Ishikawa (cell line): ENCODE measurements around the gene TTF1.

Experiments
- CEBPB ChIP-seq: IDR thresholded peaks from 2 replicates; pipeline ENCODE4 v1.6.1; 2012
- CREB1 ChIP-seq: IDR thresholded peaks from 2 replicates; pipeline ENCODE4 v1.6.1; 2012; ENCODE audit warnings: low read depth
- EGR1 ChIP-seq: IDR thresholded peaks from 2 replicates; pipeline ENCODE4 v1.6.1; 2012
- EP300 ChIP-seq: IDR thresholded peaks from 2 replicates; pipeline ENCODE4 v1.6.1; 2012; ENCODE audit warnings: borderline replicate concordance
- FOXM1 ChIP-seq: IDR thresholded peaks from 2 replicates; pipeline ENCODE4 v1.6.1; 2012; ENCODE audit warnings: low read depth, borderline replicate concordance
- NFIC ChIP-seq: IDR thresholded peaks from 2 replicates; pipeline ENCODE4 v1.6.1; 2012
- RAD21 ChIP-seq: IDR thresholded peaks from 2 replicates; pipeline ENCODE4 v1.6.1; 2012; ENCODE audit warnings: low read depth
- TAF1 ChIP-seq: IDR thresholded peaks from 2 replicates; pipeline ENCODE4 v1.6.1; 2012; ENCODE audit warnings: low read depth, mild to moderate bottlenecking
- TCF12 ChIP-seq: IDR thresholded peaks from 2 replicates; pipeline ENCODE4 v1.6.1; 2012; ENCODE audit warnings: low read depth
- TEAD4 ChIP-seq: IDR thresholded peaks from 2 replicates; pipeline ENCODE4 v1.6.1; 2012
- YY1 ChIP-seq: IDR thresholded peaks from 2 replicates; pipeline ENCODE4 v1.6.1; 2012; ENCODE audit warnings: low read depth
- ZBTB7A ChIP-seq: IDR thresholded peaks from 2 replicates; pipeline ENCODE4 v1.6.1; 2012; ENCODE audit warnings: low read depth
- TF ChIP-seq, protein P1 (sequence below): IDR thresholded peaks from 2 replicates; pipeline ENCODE4 v1.6.1; 2012
- TF ChIP-seq, protein P2 (sequence below): IDR thresholded peaks from 2 replicates; pipeline ENCODE4 v1.6.1; 2012; ENCODE audit warnings: low read depth, mild to moderate bottlenecking
- TF ChIP-seq, protein P3 (sequence below): IDR thresholded peaks from 2 replicates; pipeline ENCODE4 v1.6.1; 2012

TTF1 gene

DNA sequence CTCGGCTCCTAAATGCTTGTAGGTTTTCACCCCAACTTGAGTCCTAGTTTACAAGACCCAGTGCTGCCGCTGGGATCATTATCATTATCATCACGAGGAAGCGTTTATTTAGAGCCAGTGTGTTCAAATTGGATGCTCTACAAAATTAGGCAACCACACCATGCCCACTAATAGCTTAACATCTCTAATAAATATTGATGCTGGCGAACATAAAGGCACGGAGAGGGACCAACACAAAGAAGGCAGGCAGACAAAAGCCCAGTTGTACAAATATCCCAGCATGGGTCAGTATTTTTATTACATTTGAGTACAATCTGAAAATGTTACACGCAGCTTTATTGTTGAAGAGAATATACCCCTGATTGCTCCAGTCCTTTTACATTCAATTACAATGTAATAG lies 8.1 kb upstream of the TTF1 start:
- no peak for TF ChIP-seq YY1
- no peak for TF ChIP-seq EGR1
- no peak for TF ChIP-seq TEAD4
- TF ChIP-seq, protein P1, sequence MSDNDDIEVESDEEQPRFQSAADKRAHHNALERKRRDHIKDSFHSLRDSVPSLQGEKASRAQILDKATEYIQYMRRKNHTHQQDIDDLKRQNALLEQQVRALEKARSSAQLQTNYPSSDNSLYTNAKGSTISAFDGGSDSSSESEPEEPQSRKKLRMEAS, result no peak

DNA sequence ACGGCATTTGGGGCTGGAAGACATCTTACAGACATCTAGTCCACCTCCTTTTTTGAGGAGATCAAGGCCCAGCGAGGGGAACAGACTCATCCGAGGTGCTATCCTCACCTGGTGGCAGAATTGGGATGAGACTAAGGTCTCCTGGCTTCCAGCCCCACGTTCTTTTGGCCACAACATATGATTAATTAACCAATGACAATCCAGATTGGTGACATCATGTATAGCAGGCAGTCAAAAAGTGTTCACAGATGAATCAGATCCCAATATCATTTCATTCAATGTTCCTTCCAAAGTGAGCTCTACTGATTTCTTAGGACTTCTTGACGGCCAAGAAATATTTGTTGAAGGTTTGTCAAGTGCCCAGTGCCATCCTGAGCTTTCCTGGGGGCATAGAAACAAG lies 7.3 kb upstream of the TTF1 start:
- TF ChIP-seq, protein P2, sequence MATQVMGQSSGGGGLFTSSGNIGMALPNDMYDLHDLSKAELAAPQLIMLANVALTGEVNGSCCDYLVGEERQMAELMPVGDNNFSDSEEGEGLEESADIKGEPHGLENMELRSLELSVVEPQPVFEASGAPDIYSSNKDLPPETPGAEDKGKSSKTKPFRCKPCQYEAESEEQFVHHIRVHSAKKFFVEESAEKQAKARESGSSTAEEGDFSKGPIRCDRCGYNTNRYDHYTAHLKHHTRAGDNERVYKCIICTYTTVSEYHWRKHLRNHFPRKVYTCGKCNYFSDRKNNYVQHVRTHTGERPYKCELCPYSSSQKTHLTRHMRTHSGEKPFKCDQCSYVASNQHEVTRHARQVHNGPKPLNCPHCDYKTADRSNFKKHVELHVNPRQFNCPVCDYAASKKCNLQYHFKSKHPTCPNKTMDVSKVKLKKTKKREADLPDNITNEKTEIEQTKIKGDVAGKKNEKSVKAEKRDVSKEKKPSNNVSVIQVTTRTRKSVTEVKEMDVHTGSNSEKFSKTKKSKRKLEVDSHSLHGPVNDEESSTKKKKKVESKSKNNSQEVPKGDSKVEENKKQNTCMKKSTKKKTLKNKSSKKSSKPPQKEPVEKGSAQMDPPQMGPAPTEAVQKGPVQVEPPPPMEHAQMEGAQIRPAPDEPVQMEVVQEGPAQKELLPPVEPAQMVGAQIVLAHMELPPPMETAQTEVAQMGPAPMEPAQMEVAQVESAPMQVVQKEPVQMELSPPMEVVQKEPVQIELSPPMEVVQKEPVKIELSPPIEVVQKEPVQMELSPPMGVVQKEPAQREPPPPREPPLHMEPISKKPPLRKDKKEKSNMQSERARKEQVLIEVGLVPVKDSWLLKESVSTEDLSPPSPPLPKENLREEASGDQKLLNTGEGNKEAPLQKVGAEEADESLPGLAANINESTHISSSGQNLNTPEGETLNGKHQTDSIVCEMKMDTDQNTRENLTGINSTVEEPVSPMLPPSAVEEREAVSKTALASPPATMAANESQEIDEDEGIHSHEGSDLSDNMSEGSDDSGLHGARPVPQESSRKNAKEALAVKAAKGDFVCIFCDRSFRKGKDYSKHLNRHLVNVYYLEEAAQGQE, result no peak

DNA sequence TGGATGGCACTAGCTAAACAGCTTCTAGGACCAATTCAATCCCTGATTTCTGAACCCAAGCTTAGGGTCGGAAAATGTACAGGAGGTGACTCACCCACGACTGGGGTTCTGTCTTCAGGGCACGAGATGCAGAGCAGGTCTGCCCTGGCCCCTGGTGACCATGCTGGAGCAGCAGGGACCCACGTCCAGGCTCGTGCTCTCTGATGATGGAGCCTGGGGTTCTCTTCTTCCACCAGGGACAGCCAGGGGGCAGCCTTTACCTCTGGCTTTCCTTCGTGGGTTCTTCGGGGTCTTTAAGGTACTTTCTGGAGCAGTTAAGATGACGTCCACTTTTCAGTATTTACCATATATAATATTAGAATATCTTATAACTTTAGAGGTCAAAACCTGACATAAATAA lies 5.4 kb upstream of the TTF1 start:
- TF ChIP-seq RAD21 (peak; percentile 23; the same call in 1 of the 2 replicates), EGR1 (no peak)

DNA sequence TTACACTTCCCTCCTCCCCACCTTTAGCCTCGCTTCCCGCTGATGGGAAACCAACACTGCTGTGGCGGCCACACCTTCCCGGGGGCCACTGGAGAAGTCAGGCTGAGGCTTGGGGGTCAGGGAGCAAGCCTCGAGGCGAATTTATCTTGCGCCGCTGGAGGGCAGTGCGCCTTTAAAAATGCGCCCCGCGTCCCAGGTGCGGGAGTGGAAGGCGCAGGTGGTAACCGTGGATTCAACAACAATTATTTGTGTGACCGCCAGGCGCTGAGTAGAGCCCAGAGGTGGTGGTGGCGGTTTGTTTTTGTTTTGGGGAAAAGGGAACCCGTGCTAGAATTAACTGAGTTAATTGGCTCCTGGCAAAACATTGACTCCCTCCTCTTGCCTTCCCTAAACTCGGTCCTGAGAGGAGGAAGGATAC lies 4.5 kb upstream of the TTF1 start:
- TF ChIP-seq ZBTB7A (no peak), RAD21 (peak; percentile 90), TCF12 (0 out of 2 replicates have a peak, but pooled peaks have one; percentile 15)

DNA sequence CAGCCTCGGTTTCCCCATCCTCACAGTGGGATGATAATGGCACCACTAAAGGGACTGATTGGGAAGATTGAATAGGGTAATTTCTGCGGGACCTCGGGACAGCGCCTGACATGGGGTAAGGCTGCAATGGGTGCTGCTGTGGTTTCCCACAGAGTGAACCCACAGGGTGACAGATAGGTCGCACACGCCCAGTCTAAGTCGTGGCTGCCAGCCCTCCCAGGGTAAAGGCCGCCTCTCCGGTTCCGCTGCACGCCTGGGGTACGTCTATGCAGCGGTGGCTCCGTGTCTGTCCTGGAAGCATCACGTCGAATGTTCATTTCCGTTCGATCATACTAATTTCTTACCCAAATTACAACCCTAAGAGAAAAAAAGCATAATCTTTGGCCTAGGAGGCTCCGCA lies 4.0 kb upstream of the TTF1 start:
- no peak for TF ChIP-seq EP300

DNA sequence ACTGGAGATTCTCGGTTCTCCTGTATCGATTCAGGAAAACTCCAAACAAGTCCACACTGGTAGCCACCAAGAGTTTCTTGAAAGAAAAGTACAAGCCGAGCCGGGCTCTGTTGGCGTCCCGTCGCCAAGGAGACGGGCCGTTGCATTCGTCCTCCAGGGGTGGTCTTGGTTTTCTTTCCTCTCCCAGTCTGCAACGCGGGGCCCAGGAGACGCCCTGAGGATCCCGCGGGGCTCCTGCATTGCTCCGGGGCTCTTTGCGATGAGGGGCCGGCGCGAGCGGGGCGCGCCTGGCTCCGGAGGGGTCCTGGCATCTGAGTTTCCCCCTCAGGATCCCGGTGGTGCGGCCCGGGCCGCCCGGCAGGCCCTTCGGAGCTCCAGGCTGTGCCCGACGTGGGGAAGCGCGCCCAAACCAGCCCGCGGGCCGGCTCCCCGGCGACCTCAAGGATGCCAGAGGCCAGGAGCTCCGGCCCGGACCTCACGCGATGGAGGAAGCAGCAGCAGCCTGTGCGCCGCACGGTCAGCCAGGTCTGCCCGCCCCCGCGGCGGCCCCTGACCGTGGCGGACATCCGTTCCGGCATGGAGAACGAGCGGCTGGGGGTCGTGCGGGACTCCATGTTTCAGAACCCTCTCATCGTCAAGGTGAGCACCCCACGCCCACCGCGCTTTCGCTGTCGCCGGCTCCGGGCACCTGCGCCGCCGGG lies 3.3 kb upstream of the TTF1 start, which contains the start of gene CFAP77:
CFAP77 (plus strand) TSS at position 384 of the 701 bp plus-strand sequence; CDS start at position 445, 61 bp downstream.
- TF ChIP-seq NFIC (no peak), TCF12 (no peak), TAF1 (no peak), ZBTB7A (no peak), EGR1 (no peak), FOXM1 (no peak), TEAD4 (no peak), CREB1 (no peak), EP300 (no peak), RAD21 (no peak), CEBPB (no peak), YY1 (no peak)
- TF ChIP-seq, protein P2, result no peak
- TF ChIP-seq, protein P3, sequence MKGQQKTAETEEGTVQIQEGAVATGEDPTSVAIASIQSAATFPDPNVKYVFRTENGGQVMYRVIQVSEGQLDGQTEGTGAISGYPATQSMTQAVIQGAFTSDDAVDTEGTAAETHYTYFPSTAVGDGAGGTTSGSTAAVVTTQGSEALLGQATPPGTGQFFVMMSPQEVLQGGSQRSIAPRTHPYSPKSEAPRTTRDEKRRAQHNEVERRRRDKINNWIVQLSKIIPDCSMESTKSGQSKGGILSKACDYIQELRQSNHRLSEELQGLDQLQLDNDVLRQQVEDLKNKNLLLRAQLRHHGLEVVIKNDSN, result no peak
- TF ChIP-seq, protein P1, result no peak

DNA sequence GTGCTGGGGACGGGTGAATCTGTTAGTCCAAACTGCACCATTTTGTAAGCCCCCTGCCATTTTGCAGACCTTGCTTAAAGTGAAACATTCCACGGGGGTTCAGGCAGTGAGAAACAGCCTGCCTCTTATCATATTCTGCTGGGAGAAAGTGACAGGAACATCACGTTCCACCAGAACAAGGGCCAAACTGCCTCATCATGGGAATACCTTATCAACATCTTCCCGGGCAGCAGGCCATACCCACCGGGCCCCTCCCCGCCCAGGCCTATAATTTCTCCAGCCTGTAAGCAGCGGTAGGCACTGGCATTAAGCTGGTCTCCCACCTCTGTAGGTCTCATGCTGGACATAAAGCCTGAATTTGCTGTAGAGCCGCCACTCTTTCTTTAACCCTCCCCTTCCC lies 1.9 kb upstream of the TTF1 start:
- TF ChIP-seq YY1 (no peak), EGR1 (no peak), EP300 (no peak), TCF12 (no peak), CREB1 (no peak), NFIC (no peak), TAF1 (no peak), TEAD4 (no peak), FOXM1 (no peak), RAD21 (no peak), CEBPB (no peak), ZBTB7A (no peak)
- TF ChIP-seq, protein P3, result no peak
- TF ChIP-seq, protein P2, result no peak
- TF ChIP-seq, protein P1, result no peak
